GM12891 (cell line): ENCODE data around the gene LSM4.

Experiments
- PAX5 ChIP-seq: IDR thresholded peaks from 2 replicates; pipeline ENCODE4 v1.6.1; 2011; ENCODE audit warnings: low read length, moderate library complexity, mild to moderate bottlenecking; ENCODE audit not compliant: insufficient read depth, severe bottlenecking
- POLR2A ChIP-seq: IDR thresholded peaks from 2 replicates; pipeline ENCODE4 v1.6.1; 2011; ENCODE audit warnings: low read depth, low read length, control low read depth
- POLR2AphosphoS5 ChIP-seq: IDR thresholded peaks from 2 replicates; pipeline ENCODE4 v1.6.1; 2011; ENCODE audit warnings: low read depth, low read length, control low read depth
- POU2F2 ChIP-seq: IDR thresholded peaks from 2 replicates; pipeline ENCODE4 v1.6.1; 2011; ENCODE audit warnings: low read depth, mild to moderate bottlenecking, control low read depth, low read length, moderate library complexity
- SPI1 ChIP-seq: IDR thresholded peaks from 2 replicates; pipeline ENCODE4 v1.6.1; 2011; ENCODE audit warnings: low read depth, low read length, control low read depth
- TAF1 ChIP-seq: IDR thresholded peaks from 2 replicates; pipeline ENCODE4 v1.6.1; 2011; ENCODE audit warnings: low read depth, low read length, control low read depth

DNA sequence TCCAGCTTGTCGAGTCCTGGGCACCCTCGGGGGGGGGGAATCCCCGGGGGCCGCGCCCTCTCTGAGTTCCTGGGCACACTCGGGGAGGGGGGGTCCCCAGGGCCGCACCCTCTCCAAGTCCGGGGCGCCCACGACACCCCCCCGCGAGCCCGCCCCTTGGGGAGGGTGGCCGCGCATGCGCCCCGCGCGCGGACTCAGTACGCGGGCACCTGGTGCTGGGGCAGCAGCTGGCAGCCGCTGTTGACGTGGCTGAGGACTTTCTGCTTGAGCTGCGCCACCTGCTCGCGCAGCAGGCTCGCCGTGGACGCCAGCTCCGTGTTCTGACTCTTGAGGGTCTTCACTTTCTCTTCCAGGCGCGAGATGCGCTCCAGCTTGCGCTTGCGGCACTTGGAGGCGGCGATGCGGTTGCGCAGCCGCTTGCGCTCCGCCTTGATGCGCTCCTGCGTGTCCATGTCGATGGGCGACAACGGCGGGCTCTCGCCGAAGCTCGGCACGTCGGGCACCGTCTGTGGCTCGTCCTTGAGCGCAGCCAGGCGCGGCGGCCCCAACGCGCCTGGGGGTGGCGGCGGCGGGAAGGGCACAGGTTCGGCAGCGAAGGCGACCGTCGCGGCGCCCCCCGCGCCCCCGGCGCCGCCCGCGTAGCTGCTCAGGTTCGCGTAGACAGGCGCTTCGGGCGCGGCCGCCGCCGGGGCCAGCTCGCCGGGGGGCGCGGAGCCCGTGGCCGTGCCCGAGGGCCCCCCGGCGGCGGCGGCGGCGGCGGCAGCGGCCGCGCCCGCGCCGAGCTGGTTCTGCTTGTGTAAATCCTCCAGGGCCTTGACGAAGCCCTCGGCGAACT, 42.4 kb downstream of the LSM4 start:
- TF ChIP-seq POLR2A: peak; percentile 70; the same call in 1 of the 2 replicates
- peak; percentile 82 for TF ChIP-seq POLR2AphosphoS5
- TF ChIP-seq PAX5: no peak
- TF ChIP-seq TAF1: peak; percentile 51; the same call in 1 of the 2 replicates
- peak; percentile 32; the same call in 1 of the 2 replicates for TF ChIP-seq POU2F2
- TF ChIP-seq SPI1: no peak
